Adrenal gland (tissue), 12 donors: Measurements from ENCODE around the gene CHI3L1. TPM values are rescaled to one million over a fixed set of nuclear protein-coding genes. Genes with fewer than 3 reads are reported as not detected.
A peak's percentile ranks its signal among the peaks of the same experiment; 100 is the strongest.

ENCODE experiments used
- DNase-seq, 7 donors: peaks; one replicate each; pipeline ENCODE4 v3.0.0-alpha.2; 2019 to 2020
- H3K27ac ChIP-seq, 5 donors: fragments of 200-600 bp; sonication (generic) in 4 of 5; 1 replicate in 3 of 5; 2 replicates in 2 of 5; pipeline versions ENCODE4 v1.5.1 to v1.8.0; 2016 to 2020; ENCODE audit warnings: mild to moderate bottlenecking in 1 of 5
- H3K27me3 ChIP-seq: fragments of 200-600 bp; 2 replicates; pipeline ENCODE4 v1.8.0; 2021
- H3K36me3 ChIP-seq, 2 donors: fragments of 200-600 bp; replicated peaks in 1 of 2; 1 replicate in 1 of 2; 2 replicates in 1 of 2; pipeline versions ENCODE4 v1.5.1 to v1.8.0; 2018 to 2022
- H3K4me1 ChIP-seq, 2 donors: fragments of 200-600 bp; replicated peaks in 1 of 2; 1 replicate in 1 of 2; 2 replicates in 1 of 2; pipeline versions ENCODE4 v1.5.1 to v1.8.0; 2018 to 2021
- H3K4me3 ChIP-seq, 4 donors: fragments of 200-600 bp; sonication (generic) in 3 of 4; one replicate each; pipeline ENCODE4 v1.5.1; 2016 to 2018
- H3K9me3 ChIP-seq, 3 donors: fragments of 200-600 bp; sonication (generic) in 1 of 3; replicated peaks in 1 of 3; 1 replicate in 2 of 3; 2 replicates in 1 of 3; pipeline versions ENCODE4 v1.5.1 to v1.8.0; 2016 to 2021
- POLR2A ChIP-seq, 2 donors: fragments of 450-650 bp; IDR thresholded peaks; one replicate each; pipeline ENCODE4 v1.6.1; 2017; ENCODE audit warnings: antibody characterized with exemption in 2 of 2, mild to moderate bottlenecking in 2 of 2, moderate library complexity in 1 of 2
- WGBS, 4 donors: extraction: QIAGEN DNeasy Blood & Tissue Kit in 2 of 4; methylation state at CpG; one replicate each; pipeline versions ENCODE4 v1.1.5 to v1.1.7; 2013 to 2017; 5-methylcytosine and 5-hydroxymethylcytosine counted together
- intact Hi-C, 2 donors: fragments of 100-400 bp; cut with DNase I; formaldehyde crosslinking; loops; one replicate each; pipeline versions ENCODE4 v1.14.1 to v1.15.0; 2022 to 2023
- polyA plus RNA-seq, 3 donors: library from polyadenylated mRNA; stranded (reverse); fragments of 200-250 nt in 2 of 3; fragments of 350-450 nt in 1 of 3; fragmentation: Illumina TruSeq in 1 of 3; extraction: RNeasy Lipid Tissue Mini Kit (QIAGEN cat#74804) in 1 of 3; gene quantifications; one replicate each; pipeline ENCODE4 v1.2.3, GENCODE V29; 2013 to 2014
- total RNA-seq, 9 donors: library from RNA; depleted of rRNA in 4 of 9; stranded (reverse); fragments of >200 nt in 4 of 9; fragments of 120-200 nt in 1 of 9; fragmentation: NEBNext Ultra II Directional in 1 of 9; extraction: Animal tissue kit (Norgen Biotek cat#: 25700) in 1 of 9; gene quantifications; one replicate each; pipeline versions ENCODE4 v1.1.0 to v1.2.4, GENCODE V29; 2013 to 2023
- TF ChIP-seq, protein P1 (sequence below), 6 experiments: fragments of 450-650 bp in 4 of 6; fragments of 200-600 bp in 2 of 6; sonication (generic) in 1 of 6; IDR thresholded peaks; 1 replicate in 5 of 6; 2 replicates in 1 of 6; pipeline versions ENCODE4 v1.5.1 to v1.8.0; 2016 to 2021; ENCODE audit warnings: antibody characterized with exemption in 6 of 6, mild to moderate bottlenecking in 2 of 6, moderate library complexity in 1 of 6
- donor health status: healthy with polysubstance abuse.
- donor health status: Bipolar disorder and iron deficiency.
- donor health status: DM: yes; HTN: yes; CAD: no.
- donor health status: DM: no; HTN: no; CAD: no.
- donor health status: DM: no; HTN: no; CAD: no.
- donor health status: DM: yes; HTN: yes; CAD: no.

CHI3L1 gene
- total and polyA plus RNA-seq, 12 donors, result 0.11 to 19.1 (median 0.74) TPM

DNA sequence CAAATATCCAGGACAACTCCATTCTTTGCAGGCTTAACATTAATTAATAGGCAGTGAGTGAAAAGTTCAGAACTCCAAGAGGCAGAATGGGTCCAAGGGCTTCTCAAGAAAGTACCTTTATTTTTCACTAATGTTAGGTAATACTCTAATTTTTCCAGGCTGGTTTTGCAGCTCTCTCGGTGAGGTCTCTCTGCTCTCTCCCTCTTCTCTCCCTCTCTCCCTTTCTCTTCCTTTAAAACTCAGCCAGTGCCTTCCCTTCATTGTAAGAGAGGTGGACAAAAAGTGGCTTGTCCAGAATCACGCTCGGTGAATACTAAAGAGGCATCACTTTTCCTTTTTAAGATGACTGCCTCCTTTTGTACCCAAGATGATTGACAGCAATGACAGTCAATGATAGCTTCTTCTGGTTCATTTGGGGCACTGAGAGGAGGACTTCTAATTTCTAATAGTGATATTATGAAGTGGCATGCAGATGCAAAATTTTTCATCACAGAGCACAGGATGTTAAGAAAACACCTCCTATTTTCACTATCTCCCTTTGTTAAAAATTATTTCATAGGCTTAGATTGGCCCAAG is 1.3 kb upstream of the CHI3L1 start:
- intact Hi-C loops, result no loop called here
- 74 to 89% (median 85%) methylated on average over 3 of the region's 3 CpGs for WGBS, 4 donors
- Histone ChIP-seq H3K36me3 (no peaks in the 10 kb centered on the region), H3K4me1 (no peaks in the 10 kb centered on the region), H3K9me3 (no peaks in the 10 kb centered on the region), H3K27me3 (no peaks in the 10 kb centered on the region), H3K27ac (no peak overlapping the region), H3K4me3 (no peak overlapping the region)
- no peak for TF ChIP-seq POLR2A (IDR thresholded peaks at IDR 0.05)
- TF ChIP-seq, protein P1, sequence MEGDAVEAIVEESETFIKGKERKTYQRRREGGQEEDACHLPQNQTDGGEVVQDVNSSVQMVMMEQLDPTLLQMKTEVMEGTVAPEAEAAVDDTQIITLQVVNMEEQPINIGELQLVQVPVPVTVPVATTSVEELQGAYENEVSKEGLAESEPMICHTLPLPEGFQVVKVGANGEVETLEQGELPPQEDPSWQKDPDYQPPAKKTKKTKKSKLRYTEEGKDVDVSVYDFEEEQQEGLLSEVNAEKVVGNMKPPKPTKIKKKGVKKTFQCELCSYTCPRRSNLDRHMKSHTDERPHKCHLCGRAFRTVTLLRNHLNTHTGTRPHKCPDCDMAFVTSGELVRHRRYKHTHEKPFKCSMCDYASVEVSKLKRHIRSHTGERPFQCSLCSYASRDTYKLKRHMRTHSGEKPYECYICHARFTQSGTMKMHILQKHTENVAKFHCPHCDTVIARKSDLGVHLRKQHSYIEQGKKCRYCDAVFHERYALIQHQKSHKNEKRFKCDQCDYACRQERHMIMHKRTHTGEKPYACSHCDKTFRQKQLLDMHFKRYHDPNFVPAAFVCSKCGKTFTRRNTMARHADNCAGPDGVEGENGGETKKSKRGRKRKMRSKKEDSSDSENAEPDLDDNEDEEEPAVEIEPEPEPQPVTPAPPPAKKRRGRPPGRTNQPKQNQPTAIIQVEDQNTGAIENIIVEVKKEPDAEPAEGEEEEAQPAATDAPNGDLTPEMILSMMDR (IDR thresholded peaks at IDR 0.05), result no peak
- DNase-seq, result no peak

DNA sequence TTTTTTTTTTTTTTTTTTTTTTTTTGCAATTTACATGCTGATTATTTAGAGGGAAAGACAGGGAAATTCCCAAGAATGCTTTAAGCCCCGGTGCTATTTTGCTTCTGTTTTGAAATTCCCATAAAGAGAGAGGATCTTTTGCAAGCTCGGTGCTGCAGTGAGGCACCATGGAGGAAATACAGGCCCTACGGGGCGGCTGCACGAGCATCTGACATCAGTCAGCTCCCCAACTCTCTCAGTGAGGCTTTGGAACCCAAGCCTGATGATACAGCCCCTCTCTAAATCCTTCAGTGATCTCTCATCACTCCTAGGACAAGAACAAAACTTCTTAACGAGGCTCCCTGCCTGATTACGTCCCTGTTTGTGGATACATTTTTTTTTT is 791 bp upstream of the CHI3L1 start:
- peak in 1 of 7 donors; percentile 8 for DNase-seq
- 60 to 77% (median 68%) methylated on average over 7 of the region's 7 CpGs for WGBS, 4 donors
- H3K9me3 ChIP-seq, result no peaks in the 10 kb centered on the region
- no peak overlapping the region for H3K27ac ChIP-seq
- H3K36me3 ChIP-seq, result no peaks in the 10 kb centered on the region
- no peaks in the 10 kb centered on the region for H3K27me3 ChIP-seq
- intact Hi-C loops, result no loop called here
- TF ChIP-seq, protein P1 (IDR thresholded peaks at IDR 0.05), result no peak
- no peak for TF ChIP-seq POLR2A (IDR thresholded peaks at IDR 0.05)
- no peak overlapping the region for H3K4me3 ChIP-seq
- no peaks in the 10 kb centered on the region for H3K4me1 ChIP-seq

DNA sequence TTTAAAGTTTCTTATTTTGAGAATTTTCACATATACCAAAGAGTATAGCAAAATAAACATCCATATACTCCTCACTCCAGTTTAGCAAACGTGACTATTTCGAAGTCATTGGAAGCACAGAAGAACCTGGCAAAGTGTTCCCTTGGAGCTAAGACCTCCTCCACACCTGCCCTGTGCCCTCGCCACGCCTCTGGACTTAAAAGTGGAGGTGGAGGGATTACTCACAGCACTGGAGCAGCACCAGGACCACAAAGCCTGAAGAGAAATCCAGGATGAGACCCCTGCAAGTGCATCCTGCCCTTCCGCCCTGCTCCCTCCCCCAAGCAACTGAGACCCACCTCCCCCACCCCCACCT is 436 bp downstream of the CHI3L1 start:
- H3K9me3 ChIP-seq, result no peaks in the 10 kb centered on the region
- TF ChIP-seq, protein P1 (IDR thresholded peaks at IDR 0.05), result no peak
- no peak for TF ChIP-seq POLR2A (IDR thresholded peaks at IDR 0.05)
- no peak overlapping the region for H3K4me3 ChIP-seq
- H3K36me3 ChIP-seq, result no peaks in the 10 kb centered on the region
- H3K27me3 ChIP-seq, result no peaks in the 10 kb centered on the region
- no peak overlapping the region for H3K27ac ChIP-seq
- 82 to 93% (median 90%) methylated on average over 4 to 5 of the region's 5 CpGs for WGBS, 4 donors
- intact Hi-C loops, result no loop called here
- no peak for DNase-seq
- no peaks in the 10 kb centered on the region for H3K4me1 ChIP-seq

DNA sequence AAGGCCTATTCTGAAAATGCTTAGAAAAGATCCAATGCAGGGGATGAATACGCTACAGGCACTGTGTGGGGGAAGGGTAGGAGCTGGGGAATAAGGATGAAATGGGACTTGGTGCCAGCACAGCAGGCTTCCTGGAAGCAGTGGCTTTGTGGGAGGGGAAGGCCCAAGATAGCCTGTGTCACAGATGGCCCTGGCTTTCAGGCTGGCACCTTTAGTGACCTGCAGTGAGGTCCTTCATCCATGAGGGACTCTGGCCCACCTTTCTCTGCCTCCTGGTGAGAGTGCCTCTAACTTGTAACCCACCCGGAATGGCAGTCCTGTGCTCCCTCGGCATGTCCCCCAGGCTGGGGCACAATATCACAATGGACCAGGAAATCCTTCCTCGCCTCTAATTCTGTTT is 919 bp downstream of the CHI3L1 start:
- H3K36me3 ChIP-seq, result no peaks in the 10 kb centered on the region
- H3K4me3 ChIP-seq, result no peak overlapping the region
- TF ChIP-seq POLR2A (IDR thresholded peaks at IDR 0.05), result no peak
- DNase-seq, result no peak
- intact Hi-C loops, result no loop called here
- H3K9me3 ChIP-seq, result no peaks in the 10 kb centered on the region
- H3K4me1 ChIP-seq, result no peaks in the 10 kb centered on the region
- no peaks in the 10 kb centered on the region for H3K27me3 ChIP-seq
- WGBS, 4 donors, result 76 to 91% (median 87%) methylated on average over 3 to 4 of the region's 4 CpGs
- H3K27ac ChIP-seq, result no peak overlapping the region

DNA sequence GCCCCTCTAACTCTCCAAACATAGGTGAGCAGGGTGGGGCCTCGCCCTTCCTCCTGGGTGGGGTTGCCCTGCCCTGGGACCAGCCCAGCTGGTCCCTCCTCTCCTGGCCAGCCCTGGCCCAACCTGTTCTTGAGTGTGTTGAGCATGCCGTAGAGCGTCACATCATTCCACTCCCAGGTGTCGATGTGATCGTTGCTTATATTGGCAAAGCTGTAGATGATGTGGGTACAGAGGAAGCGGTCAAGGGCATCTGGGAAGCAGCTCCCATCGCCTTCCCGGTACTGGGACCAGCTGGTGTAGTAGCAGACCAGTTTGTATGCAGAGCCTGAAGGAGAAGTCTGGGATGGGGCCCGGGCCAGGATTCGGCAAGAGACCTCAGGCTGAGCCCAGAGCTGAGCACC is 1.4 kb downstream of the CHI3L1 start:
- Histone ChIP-seq H3K9me3 (no peaks in the 10 kb centered on the region), H3K36me3 (no peaks in the 10 kb centered on the region), H3K4me1 (no peaks in the 10 kb centered on the region), H3K27me3 (no peaks in the 10 kb centered on the region), H3K27ac (no peak overlapping the region), H3K4me3 (no peak overlapping the region)
- TF ChIP-seq, protein P1 (IDR thresholded peaks at IDR 0.05), result no peak
- no peak for TF ChIP-seq POLR2A (IDR thresholded peaks at IDR 0.05)
- peak in 1 of 7 donors; percentile 11 for DNase-seq
- intact Hi-C loops, result no loop called here
- 91 to 98% (median 97%) methylated on average over 7 to 10 of the region's 10 CpGs for WGBS, 4 donors
